GM18909 (cell line): ENCODE measurements around the gene SLC48A1.
A peak's percentile ranks its signal among the peaks of the same experiment; 100 is the strongest.

Experiments used
- ATAC-seq: cut with Tn5 transposase; IDR thresholded peaks from one replicate; pipeline ENCODE4 v1.9.1; 2021; ENCODE audit warnings: mild to moderate bottlenecking; ENCODE audit not compliant: unreplicated experiment, poor library complexity

The SLC48A1 gene

DNA sequence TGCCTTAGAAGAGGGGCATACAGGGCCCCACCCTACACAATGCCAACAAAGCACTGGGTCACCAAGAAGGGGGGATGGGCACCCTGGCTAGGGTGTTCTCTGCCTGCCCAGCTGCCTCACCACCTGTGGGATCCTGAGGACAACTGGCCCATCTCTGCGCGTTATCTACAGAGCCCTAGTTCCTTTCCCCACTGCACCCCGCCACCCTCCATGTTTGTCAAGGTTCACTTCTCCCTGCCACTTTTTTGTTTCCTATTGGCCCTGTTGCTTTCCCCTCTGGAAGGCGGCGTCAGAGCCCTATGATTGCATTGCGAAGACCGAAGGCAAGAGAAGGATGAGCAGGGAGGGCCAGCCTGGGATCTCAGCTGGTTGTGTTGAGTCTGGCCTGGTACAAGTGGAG, 1.6 kb downstream of the SLC48A1 start:
- no peak for ATAC-seq

DNA sequence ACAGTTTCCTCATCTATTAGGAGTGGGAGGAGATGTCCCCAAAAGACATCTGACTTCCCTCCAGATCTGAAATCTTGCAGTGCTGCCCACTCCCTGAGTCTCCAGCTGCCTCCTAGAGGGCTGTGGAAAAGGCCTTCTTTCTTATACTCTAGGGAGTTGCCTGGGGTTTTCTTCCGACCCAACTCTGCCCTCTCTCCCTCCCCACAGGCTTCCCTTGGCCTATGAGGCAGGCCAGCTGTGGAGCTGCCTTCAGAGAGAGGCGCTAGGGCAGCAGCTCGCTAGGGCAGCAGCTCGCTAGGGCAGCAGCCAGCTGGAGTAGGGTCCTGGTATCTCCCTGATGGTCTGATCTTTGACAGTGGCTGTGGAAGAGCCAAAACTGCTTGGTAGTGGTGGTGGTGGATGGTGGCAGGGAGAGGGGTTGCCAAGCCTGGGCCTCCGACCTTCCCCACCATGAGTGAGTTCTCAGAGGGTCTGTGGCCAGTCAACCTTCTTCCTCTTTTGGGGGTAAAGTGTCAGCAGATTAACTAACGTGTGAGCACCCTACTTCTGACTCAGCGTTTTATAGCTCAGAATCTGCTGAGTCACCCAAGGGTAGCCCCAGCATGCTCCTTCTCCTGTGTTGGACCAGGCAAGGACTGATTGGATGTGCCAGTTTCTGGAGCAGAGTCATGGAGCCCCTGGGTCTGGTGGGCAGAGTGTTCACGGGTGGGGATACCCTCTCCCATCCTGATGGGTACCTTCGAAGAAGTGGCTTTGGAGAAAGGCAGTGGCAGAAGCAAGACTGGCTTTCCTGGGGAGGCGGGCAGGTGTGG, 2.3 kb downstream of the SLC48A1 start:
- ATAC-seq = no peak

DNA sequence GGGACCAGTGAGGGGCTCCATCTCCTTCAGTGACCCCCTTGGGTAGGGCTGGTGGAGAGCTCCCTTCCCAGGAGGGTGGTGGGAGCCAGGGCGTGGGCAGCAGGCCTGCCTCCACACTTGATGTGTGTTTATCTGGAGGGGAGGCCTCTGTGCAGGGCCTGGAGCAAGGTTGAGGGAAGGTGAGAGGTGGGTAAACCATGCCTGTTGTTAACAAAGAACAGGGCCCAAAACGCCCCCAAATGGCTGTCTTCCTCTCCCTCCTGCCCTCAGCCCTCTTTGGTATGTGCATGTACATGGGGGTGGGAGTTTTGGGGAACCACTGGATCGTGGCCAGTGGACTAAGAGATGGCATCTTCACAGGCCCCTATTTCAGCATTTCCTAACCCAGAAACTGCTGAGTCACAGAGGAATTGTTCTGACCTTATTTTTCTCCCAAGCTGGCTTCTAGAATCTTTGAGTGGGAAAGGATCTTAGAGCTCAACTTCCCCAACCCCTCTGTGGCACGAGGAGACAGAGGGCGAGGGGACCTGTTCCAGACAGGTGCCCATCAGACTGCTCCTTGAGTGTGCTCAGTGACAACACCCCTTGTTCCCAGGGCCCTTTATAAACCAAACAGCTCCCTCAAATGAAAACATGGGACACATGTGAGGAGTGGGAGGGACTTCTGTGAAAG, 3.6 kb downstream of the SLC48A1 start:
- no peak for ATAC-seq

DNA sequence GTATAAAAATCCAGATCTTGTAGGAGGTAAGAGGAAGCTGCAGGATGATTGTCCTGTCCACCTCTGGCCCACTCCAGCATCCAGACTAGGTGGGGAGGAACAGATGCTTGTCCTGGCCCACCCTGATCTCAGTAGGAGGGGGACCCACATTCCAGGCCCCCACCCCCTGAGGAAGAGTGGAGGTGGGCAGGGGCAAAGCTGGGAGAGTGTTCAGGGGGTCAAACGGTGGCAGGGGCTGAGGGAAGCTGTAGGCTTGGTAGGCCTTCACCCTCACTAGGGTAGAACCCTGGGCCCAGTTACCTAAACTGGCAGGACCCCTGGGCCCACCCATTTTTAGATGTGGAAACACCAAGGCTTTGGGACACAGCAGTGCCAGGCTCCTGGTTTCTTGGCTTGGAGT, 4.1 kb downstream of the SLC48A1 start:
- no peak for ATAC-seq

- ATAC-seq = no peak
Measured at GRCh38 chr12:47777741-47778558, 4.9 kb downstream of the SLC48A1 start.

DNA sequence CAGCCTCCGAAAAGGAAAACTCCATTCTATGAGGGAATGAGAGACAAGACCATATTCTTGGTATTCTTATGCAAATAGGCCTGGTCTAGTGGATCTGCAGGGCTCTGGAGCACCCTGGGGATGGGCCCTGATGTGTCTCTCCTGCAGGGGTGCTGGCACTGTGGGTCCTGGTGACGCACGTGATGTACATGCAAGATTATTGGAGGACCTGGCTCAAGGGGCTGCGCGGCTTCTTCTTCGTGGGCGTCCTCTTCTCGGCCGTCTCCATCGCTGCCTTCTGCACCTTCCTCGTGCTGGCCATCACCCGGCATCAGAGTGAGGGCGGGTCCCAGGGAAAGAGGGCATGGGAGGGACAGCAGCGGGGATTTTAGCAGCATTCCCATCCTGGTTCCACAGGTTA, 5.8 kb downstream of the SLC48A1 start:
- no peak for ATAC-seq

- ATAC-seq = peak; percentile 85
Measured at GRCh38 chr12:47779301-47779942, 6.4 kb downstream of the SLC48A1 start.

DNA sequence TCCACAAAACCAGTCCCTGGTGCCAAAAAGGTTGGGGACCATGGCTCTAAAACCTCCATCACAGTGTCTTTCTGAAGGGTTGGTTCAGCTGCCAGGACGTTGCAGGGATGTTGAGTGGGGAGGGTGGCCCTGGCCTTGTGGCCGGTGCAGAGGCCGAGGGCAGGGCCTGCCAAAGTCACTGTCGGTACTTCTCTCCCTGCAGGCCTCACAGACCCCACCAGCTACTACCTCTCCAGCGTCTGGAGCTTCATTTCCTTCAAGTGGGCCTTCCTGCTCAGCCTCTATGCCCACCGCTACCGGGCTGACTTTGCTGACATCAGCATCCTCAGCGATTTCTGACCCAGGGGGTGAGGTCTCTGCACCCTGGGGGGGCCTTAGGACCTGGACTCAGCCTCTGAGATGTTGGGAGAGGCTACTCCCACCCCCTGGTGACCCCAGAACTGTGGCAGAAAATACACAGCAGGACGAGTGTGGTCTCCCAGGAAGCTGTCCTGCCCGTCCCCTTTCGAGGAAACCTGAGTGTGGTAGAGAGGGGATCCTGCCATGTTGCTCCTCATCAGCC, 7.0 kb downstream of the SLC48A1 start:
- no peak for ATAC-seq

DNA sequence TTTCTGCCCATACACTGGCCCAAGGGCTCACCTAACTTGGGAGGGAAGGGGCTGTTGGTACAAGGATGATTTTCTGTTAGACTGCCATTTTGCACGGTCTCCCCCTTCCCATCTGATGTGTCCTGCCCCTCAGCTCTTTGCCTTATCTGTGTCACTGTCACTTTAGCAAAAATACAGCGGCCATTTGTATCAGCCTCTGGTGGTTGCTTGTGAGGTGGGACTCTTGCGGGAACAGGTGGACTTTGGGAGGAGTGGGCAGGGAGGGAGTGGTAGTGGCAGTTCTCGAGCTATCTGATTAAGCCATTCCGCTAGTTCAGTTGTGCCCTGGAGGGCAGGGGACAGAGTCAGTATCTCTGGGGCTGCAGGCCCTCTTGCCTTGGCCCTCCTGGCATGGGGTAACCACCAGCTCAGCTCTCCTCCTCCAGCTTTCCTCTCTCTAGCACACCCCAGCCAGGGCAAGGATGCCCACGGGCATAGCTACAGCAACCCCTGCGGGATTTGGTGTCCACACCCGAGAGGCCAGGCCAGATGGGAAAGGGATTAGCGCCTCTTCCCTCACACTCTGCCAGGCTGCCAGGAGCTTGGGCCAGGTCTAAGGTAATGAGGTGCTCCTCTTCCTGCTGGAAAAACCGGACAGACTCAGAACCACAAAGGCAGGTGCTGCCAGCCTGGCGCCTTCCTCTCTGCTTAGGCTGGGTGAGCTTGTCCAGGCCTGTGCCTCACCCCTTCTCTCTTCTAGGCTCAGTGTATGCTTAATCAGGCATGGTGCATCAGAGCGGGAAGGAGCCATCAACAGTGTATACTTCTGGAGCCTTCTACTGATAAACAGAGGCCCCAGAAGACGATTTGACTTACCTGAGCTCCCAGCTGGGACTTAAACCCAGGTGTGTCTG, 8.7 kb downstream of the SLC48A1 start:
- ATAC-seq = no peak

DNA sequence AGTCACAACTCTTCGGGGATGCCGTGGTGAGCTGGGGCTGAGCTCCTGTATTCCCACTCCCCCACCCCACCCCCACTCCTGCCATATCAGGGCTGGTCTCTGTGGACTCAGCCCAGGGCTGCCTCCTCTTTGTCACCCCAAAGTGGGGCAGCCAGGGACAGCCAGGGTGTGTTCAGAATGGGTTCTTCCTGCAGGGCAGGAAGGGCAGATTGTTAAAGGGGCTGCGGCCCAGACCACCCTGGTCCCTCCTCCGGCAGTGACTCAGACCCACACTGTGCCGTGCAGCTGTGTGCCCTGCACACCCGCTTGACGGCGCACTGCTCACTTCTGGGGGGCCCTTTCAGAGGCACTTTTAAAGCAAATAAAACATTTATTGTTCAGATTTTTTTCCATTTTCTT, 9.3 kb downstream of the SLC48A1 start:
- no peak for ATAC-seq

GRCh38 chr12:47783024-47783755, 10.2 kb downstream of the SLC48A1 start:
- ATAC-seq = no peak

DNA sequence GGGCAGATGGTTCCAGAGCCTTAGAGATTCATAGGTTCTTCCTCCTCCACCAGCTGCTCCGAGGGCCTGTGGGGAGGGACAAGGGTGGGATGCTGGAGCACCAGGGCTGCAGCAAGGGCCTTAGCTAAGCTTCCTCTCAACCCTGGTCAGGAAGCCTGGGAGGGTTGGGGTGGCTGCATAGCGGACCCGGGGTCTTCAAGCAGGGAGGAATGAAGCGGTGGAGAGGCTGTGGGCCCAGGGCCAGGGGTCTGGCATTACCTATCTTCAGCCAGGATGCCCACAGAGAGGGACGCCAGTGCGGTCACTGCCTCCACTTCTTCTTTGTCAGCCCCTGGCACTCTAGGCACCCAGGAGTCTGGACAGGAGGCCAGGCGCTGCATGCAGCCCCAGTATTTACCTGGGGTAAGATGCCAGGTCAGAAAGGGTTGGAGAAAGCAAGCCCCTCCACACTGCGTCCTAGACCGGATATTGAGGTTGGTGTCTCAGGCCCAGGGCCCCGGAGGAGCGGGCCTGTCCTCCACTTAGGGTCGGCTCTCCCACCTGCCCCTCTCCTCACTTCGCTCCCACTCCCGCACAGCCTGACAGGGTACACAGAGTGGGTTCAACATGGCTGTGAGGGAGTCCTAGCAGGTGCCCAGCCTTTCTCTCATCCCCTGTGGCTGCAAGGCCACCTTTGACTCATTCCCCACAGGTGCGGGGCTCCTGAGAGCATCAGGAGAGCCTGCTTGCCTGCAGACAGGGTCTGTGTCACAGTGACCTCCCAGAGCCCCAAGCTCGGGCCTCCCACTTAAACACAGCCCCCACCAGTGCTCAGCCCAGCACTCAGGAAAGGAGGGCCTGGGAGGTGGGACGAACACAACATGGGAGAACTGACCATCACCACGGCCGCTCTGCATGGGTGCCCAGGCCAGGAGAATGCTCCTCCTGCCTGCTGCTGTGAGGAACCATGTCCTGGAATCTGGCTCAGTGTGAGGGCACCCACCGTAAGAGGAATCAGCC, 11.1 kb downstream of the SLC48A1 start:
- ATAC-seq = no peak

- ATAC-seq = no peak
Measured at GRCh38 chr12:47785036-47785886, 12.2 kb downstream of the SLC48A1 start.

GRCh38 chr12:47785887-47786661, 13.0 kb downstream of the SLC48A1 start:
- ATAC-seq = no peak

- ATAC-seq = no peak
Measured at GRCh38 chr12:47786662-47787280, 13.7 kb downstream of the SLC48A1 start.
